Peyer's patch (tissue), 4 donors: ENCODE measurements around the gene GRIN3B. TPM values are rescaled to one million over a fixed set of nuclear protein-coding genes. Genes with fewer than 3 reads are reported as not detected.

Source experiments
- DNase-seq, 3 donors: peaks; one replicate each; pipeline ENCODE4 v3.0.0-alpha.2; 2017 to 2019
- H3K27ac ChIP-seq, 4 donors: fragments of 200-600 bp; sonication (generic); one replicate each; pipeline ENCODE4 v1.5.1; 2016 to 2019
- H3K27me3 ChIP-seq, 2 donors: fragments of 200-600 bp; sonication (generic); one replicate each; pipeline ENCODE4 v1.5.1; 2019
- H3K36me3 ChIP-seq, 3 donors: fragments of 200-600 bp; sonication (generic); one replicate each; pipeline ENCODE4 v1.5.1; 2016 to 2019
- H3K4me1 ChIP-seq, 4 donors: fragments of 200-600 bp; sonication (generic); one replicate each; pipeline ENCODE4 v1.5.1; 2016 to 2019
- H3K4me3 ChIP-seq, 4 donors: fragments of 200-600 bp; sonication (generic); 1 replicate in 3 of 4; 2 replicates in 1 of 4; pipeline ENCODE4 v1.5.1; 2016 to 2019; ENCODE audit warnings: mild to moderate bottlenecking in 1 of 4
- H3K9me3 ChIP-seq, 4 donors: fragments of 200-600 bp; sonication (generic); one replicate each; pipeline ENCODE4 v1.5.1; 2016 to 2019; ENCODE audit warnings: mild to moderate bottlenecking in 1 of 4
- CTCF ChIP-seq, 6 experiments: fragments of 450-650 bp in 4 of 6; fragments of 200-600 bp in 2 of 6; sonication (generic) in 1 of 6; IDR thresholded peaks; one replicate each; pipeline ENCODE4 v1.5.1; 2017 to 2019; ENCODE audit warnings: antibody characterized with exemption in 6 of 6, mild to moderate bottlenecking in 3 of 6, moderate library complexity in 1 of 6
- POLR2A ChIP-seq, 2 donors: fragments of 450-650 bp; IDR thresholded peaks; one replicate each; pipeline ENCODE4 v1.5.1; 2017; ENCODE audit warnings: antibody characterized with exemption in 2 of 2, mild to moderate bottlenecking in 2 of 2, moderate library complexity in 2 of 2
- total RNA-seq, 4 donors: library from RNA; depleted of rRNA; stranded (reverse); fragments of >200 nt; gene quantifications; one replicate each; pipeline ENCODE4 v1.1.0, GENCODE V29; 2016

The GRIN3B gene
- total RNA-seq, 4 donors from 2014 or later = not detected

DNA sequence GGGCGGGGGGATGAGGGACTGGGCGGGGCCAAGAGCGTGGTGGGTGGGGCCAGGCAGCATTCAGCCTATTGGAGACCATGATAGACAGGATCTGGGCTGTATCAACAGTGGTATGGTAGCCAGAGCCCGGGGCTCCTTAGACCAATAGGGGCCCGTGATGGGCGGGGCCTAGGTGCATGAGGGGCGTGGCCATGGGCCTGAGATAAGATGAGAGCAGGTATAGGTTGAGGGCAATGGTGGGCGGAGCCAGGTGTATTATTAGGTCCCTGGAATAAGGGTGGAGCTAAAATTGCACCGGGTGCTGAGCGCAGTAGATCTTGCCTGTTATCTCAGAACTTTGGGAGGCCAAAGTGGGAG, 45.0 kb downstream of the GRIN3B start:
- TF ChIP-seq POLR2A (IDR thresholded peaks at IDR 0.05) (no peak), CTCF (IDR thresholded peaks at IDR 0.05) (no peak)
- Histone ChIP-seq H3K27me3 (no peaks in the 10 kb centered on the region), H3K4me3 (no peak overlapping the region), H3K27ac (no peak overlapping the region), H3K9me3 (no peaks in the 10 kb centered on the region), H3K36me3 (peaks cover 0 to 5% (median 0%) of the 10 kb centered on the region in 3 donors), H3K4me1 (peaks cover 3 to 27% (median 12%) of the 10 kb centered on the region in 4 donors)
- peak in 2 of 3 donors; percentile 69 to 77 for DNase-seq

GRCh38 chr19:1046117-1046626, 46.0 kb downstream of the GRIN3B start:
- TF ChIP-seq CTCF (IDR thresholded peaks at IDR 0.05) = no peak
- no peak for TF ChIP-seq POLR2A (IDR thresholded peaks at IDR 0.05)
- peaks cover 0 to 5% (median 0%) of the 10 kb centered on the region in 3 donors for H3K36me3 ChIP-seq
- no peak overlapping the region for H3K27ac ChIP-seq
- no peak overlapping the region for H3K4me3 ChIP-seq
- DNase-seq = no peak
- H3K9me3 ChIP-seq = no peaks in the 10 kb centered on the region
- H3K4me1 ChIP-seq = peaks cover 3 to 19% (median 9%) of the 10 kb centered on the region in 4 donors
- no peaks in the 10 kb centered on the region for H3K27me3 ChIP-seq

DNA sequence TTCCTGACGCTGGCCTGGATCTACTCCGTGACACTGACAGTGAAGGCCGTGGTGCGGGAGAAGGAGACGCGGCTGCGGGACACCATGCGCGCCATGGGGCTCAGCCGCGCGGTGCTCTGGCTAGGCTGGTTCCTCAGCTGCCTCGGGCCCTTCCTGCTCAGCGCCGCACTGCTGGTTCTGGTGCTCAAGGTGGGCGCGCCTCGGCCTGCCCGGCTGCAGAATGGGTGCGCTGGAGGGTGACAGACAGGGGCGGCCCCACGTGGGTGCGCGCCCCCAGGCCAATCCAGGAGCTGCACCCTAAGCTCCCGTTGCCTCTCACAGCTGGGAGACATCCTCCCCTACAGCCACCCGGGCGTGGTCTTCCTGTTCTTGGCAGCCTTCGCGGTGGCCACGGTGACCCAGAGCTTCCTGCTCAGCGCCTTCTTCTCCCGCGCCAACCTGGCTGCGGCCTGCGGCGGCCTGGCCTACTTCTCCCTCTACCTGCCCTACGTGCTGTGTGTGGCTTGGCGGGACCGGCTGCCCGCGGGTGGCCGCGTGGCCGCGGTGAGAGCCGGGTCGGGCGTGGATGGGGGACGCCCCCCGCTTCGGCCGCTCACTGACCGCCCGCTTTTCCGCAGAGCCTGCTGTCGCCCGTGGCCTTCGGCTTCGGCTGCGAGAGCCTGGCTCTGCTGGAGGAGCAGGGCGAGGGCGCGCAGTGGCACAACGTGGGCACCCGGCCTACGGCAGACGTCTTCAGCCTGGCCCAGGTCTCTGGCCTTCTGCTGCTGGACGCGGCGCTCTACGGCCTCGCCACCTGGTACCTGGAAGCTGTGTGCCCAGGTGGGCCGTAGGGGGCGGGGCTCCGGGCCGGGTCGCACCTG, 46.8 kb downstream of the GRIN3B start:
- Histone ChIP-seq H3K4me3 (no peak overlapping the region), H3K4me1 (peaks cover 0 to 10% (median 4%) of the 10 kb centered on the region in 4 donors), H3K27me3 (no peaks in the 10 kb centered on the region), H3K9me3 (no peaks in the 10 kb centered on the region), H3K27ac (peak overlapping the region in 2 of 4 donors; percentile 5 to 39), H3K36me3 (peaks cover 0 to 5% (median 0%) of the 10 kb centered on the region in 3 donors)
- TF ChIP-seq POLR2A (IDR thresholded peaks at IDR 0.05) (no peak), CTCF (IDR thresholded peaks at IDR 0.05) (no peak)
- DNase-seq = peak in 2 of 3 donors; percentile 50 to 72

- TF ChIP-seq CTCF (IDR thresholded peaks at IDR 0.05) = no peak
- no peak for TF ChIP-seq POLR2A (IDR thresholded peaks at IDR 0.05)
- Histone ChIP-seq H3K4me1 (peaks cover 0 to 7% (median 2%) of the 10 kb centered on the region in 4 donors), H3K4me3 (no peak overlapping the region), H3K9me3 (no peaks in the 10 kb centered on the region), H3K27ac (peak overlapping the region in 2 of 4 donors; percentile 5 to 39), H3K27me3 (no peaks in the 10 kb centered on the region), H3K36me3 (peaks cover 0 to 5% (median 0%) of the 10 kb centered on the region in 3 donors)
- DNase-seq = peak in 2 of 3 donors; percentile 71 to 85
Measured at GRCh38 chr19:1047696-1048147, 47.5 kb downstream of the GRIN3B start.

DNA sequence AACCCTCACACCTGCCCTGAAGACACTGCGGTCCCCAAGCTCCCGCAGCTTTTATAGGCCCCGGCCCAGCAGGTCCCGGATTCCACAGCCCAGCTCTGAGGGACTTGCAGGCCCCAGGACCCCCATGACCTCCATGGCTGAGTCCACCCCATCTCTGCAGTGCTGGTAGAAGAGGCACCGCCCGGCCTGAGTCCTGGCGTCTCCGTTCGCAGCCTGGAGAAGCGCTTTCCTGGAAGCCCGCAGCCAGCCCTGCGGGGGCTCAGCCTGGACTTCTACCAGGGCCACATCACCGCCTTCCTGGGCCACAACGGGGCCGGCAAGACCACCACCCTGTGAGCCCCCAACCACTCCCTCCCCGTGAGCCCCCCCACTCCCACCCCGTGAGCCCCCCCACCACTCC, 48.9 kb downstream of the GRIN3B start:
- TF ChIP-seq CTCF (IDR thresholded peaks at IDR 0.05) (no peak), POLR2A (IDR thresholded peaks at IDR 0.05) (no peak)
- Histone ChIP-seq H3K9me3 (no peaks in the 10 kb centered on the region), H3K36me3 (peaks cover 0 to 5% (median 0%) of the 10 kb centered on the region in 3 donors), H3K4me3 (no peak overlapping the region), H3K27me3 (no peaks in the 10 kb centered on the region), H3K27ac (no peak overlapping the region), H3K4me1 (peaks cover 0 to 7% (median 0%) of the 10 kb centered on the region in 4 donors)
- DNase-seq = no peak
